ENCODE data around the gene MRPL10.

The MRPL10 gene

DNA sequence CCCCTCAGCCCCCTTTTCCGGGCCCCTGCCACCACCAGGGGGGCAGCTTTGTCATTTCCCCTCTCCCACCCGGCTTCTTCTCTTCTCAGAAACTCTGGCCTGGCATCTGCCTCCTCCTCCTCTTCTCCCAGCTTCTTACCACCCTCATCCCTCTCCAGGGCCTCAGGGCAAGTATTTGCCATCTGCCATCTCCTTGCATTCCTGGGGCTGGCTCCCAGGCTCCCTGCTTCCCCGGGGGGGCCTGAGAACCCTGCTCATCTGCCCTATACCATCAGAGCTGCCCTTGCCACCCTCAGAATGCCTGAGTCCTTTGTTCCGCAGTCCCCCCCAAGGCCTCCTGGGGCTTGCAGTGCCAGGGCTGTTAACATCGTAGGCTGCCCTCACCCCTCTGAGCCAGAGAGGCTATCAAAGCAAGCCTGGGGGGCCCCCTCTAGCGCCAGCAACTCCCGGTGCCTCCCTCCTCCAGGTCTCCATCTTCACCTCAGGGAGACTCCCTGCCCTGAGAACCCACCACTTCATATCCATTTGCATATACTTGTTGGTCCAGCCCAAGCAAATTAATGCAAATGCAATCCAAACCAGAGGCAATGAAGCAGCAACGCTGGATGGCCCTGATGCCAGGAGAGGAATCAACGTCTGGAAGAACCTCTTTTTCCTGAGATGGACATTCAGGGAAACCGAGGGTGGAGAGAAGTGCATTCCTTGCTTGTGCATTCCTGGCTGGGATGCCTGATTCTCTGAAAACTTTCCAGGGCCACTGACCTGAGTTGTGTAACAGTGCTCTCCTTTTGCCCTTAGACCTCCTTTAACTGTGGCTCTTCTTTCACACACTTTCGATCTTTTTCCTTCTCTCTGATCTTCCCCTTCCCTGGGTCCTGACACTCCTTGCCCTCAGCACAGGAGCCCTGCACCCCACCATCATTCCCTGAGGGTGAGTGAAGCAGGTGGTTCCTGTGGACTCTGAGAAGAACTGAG lies 44.0 kb upstream of the MRPL10 start:
- TF ChIP-seq, protein P1, sequence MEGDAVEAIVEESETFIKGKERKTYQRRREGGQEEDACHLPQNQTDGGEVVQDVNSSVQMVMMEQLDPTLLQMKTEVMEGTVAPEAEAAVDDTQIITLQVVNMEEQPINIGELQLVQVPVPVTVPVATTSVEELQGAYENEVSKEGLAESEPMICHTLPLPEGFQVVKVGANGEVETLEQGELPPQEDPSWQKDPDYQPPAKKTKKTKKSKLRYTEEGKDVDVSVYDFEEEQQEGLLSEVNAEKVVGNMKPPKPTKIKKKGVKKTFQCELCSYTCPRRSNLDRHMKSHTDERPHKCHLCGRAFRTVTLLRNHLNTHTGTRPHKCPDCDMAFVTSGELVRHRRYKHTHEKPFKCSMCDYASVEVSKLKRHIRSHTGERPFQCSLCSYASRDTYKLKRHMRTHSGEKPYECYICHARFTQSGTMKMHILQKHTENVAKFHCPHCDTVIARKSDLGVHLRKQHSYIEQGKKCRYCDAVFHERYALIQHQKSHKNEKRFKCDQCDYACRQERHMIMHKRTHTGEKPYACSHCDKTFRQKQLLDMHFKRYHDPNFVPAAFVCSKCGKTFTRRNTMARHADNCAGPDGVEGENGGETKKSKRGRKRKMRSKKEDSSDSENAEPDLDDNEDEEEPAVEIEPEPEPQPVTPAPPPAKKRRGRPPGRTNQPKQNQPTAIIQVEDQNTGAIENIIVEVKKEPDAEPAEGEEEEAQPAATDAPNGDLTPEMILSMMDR (IDR thresholded peaks at IDR 0.05; ENCODE audit: low read depth, low read length): no peak
- no peak overlapping the region for H3K4me3 ChIP-seq (ENCODE audit: low read depth, low read length)

DNA sequence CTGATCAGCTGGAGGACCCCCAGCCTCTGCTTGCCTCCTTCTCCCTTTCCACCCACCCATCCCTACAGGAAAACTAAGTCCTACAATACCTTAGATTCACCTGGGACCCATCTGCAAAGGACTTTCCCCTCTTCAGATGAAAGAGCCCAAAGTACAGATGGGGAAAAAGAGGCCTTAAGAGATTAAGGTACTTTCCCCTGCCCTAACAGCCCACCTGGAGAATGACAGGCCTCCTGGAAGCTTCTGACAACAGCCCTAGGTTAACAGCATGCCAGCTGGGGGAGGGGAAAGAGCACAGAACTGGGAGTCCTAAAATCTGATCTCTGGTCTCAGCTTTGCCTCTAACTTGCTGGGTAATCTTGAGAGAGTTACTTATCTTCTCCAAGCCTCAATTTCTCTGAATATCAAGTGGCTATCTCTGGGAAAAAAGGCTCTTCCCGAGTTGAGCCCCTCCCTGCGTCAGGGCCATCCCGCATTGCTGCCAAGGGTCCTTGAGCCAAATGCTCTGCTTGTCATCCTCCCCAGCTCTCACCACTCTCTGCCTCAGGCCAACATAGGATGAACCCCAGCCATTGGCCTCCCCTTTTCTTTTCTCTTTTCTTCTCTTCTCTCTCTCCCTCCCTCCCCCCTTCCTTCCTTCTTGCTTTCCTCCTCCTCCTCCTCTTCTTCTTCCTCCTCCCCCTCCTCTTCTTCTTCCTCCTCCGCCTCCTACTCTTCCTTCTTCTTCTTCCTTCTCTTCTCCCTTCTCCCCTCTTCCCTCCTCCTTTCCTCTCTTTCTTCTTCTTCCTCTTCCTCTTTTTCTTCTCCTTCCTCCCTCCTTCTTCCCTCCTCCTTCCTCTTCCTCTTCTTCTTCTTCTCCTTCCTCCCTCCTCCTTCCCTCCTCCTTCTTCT lies 42.1 kb upstream of the MRPL10 start:
- H3K4me3 ChIP-seq (ENCODE audit: low read depth, low read length): no peak overlapping the region

DNA sequence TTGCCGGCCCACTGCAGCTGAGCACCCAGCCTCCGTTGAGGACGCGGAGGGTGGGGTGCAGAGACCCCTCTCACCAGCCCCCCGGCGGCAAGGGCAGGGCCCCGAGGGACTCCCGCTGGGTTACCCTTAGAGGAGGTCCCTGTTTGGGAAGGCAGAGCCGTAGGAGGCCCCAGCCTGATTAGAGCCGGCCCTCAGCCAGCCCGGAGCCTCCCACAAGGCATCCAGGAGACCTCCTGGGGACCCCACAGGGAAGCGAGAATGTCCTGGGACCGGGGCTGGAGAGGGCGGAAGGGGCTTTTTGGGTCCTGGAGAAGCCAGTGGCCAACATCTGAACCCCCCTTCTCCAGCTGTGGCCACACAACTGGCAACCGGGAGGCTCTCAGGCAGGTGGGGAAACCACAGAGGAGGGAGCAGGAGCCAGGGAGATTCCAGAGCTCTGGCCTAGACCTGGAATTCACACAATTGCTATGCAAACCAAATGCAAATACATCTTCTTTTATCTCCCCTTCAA lies 41.4 kb upstream of the MRPL10 start:
- TF ChIP-seq, protein P1 (IDR thresholded peaks at IDR 0.05; ENCODE audit: low read depth, low read length): no peak
- H3K4me3 ChIP-seq (ENCODE audit: low read depth, low read length): no peak overlapping the region

More for the DNA sequence above, 42.1 kb upstream of the MRPL10 start:
- TF ChIP-seq, protein P1 (IDR thresholded peaks at IDR 0.05; ENCODE audit: low read depth, low read length): no peak

DNA sequence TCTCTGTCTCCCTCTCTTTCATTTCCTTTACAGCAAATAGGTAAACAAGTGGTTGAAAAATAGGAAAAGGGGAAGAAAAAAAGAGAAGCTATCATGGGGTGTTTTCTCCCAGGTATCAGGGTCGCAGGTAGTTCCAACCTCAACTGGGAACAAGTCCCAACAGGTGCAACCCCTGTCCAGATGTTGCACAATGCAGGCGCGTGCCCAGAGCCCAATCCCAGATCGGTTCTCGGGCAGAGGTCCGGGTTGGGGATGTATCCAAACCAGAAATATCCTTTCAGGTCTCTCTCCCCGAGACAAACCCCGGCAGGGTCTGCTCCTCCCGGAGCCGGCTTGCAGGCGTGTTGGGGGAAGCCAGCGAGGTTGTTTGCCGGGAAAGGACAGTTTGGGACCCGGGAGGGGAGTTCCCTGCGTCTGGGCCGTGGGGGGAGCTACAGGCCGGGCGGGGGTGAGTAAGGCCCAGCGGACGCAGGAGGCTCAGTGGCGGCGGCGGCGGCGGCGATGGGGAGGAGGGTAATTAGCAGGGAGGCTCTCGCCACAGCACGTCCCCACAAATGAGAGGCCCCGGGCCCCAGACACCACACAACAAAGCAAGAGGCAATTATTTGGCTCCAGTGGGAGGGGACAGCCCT lies 40.8 kb upstream of the MRPL10 start:
- no peak overlapping the region for H3K4me3 ChIP-seq (ENCODE audit: low read depth, low read length)
- TF ChIP-seq, protein P1 (IDR thresholded peaks at IDR 0.05; ENCODE audit: low read depth, low read length): no peak

DNA sequence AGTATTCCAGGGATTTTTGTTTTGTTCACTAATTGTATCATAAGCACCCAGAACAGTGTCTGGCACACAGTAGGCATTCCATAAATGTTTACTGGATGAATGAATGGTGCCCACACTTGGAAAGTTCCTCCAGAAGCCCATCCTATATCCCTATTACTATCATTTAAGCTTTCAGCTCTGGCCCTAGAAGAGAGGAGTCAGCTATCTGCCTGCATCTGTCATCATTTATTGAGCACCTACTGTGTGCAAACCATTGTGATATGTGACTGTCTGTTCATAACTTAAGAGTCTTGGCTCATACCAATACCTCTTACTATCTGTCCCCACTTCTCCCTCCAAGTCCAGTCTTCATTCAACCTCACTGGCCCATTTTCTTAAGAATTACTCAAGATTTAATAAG lies 39.7 kb upstream of the MRPL10 start:
- no peak overlapping the region for H3K4me3 ChIP-seq (ENCODE audit: low read depth, low read length)
- TF ChIP-seq, protein P1 (IDR thresholded peaks at IDR 0.05; ENCODE audit: low read depth, low read length): no peak

DNA sequence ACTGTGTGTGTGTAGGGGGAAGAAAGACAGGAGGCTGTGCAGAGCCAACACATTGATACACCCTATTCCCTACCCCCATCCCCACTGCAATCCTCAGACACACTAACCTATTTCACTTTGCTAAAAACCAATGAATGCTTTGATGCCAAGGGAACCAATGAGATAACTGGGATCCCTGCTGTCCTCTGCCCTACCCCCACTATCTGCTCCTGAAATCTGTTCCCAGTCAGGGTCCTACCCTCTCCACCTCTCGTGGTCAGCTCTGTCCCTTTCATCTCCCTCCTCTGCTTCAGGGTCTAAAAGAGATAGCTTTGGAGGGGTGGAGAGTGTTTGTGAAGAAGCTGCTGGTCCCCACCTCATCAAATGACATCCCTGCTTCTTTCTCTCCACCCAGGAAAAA lies 38.7 kb upstream of the MRPL10 start:
- TF ChIP-seq, protein P1 (IDR thresholded peaks at IDR 0.05; ENCODE audit: low read depth, low read length): no peak
- H3K4me3 ChIP-seq (ENCODE audit: low read depth, low read length): no peak overlapping the region

All from WI38 (cell line).